GM19467 (cell line): Measurements from ENCODE around the gene SLC36A1.
A peak's percentile ranks its signal among the peaks of the same experiment; 100 is the strongest.
"Not testable (repeated sequence)": the region's sequence is repeated elsewhere in the genome, so short reads cannot be mapped to it uniquely, and the experiment has no call there.

Experiments
- ATAC-seq: cut with Tn5 transposase; IDR thresholded peaks from one replicate; pipeline ENCODE4 v1.9.1; 2021; ENCODE audit warnings: mild to moderate bottlenecking, moderate library complexity; ENCODE audit not compliant: unreplicated experiment

Gene SLC36A1

DNA sequence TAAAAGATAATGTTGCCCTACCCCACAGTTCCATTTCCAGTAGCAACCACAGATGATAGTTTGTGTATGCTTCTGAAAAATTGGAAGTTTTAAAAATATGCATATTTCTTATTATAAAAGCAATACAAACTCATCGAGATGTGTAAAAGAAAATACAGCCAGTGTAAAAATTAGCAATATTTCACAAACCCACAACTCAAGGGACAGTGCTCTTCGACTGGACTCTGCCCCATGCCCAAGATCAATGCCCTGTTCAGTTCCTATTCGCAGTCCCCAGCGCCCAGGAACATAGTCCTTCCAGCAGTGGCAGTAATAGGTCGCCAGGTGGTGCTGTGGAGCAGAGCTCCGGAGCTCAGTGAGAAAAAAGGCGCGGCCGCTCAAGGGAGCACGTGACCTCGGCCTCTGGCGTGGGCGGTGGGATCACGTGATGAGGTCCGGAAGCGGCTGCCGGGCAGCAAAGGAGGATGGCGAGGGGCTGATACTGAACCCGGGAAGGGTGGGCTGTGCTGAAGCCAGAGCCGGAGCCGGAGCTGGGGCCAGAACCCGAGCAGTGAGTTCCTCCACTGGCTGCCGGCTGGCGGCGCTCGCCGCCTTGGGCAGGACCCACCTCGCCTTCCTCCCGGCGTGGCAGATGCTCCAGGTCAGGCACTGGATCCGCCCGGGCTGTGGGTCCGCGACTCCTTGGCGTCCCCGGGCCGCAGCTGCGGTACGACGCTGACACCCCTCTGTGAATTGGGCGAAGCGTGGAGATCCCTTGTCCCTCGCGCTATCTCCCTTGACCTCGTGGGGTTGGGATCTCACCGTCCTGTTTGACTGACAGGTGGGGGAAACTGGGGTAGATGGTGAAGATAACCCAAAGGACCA is at the start of gene SLC36A1:
Gene SLC36A1, plus strand, starts transcription at position 430 of the 864 bp plus-strand sequence. CDS start 11,190 bp downstream, outside the sequence.
- ATAC-seq, result peak; percentile 91

DNA sequence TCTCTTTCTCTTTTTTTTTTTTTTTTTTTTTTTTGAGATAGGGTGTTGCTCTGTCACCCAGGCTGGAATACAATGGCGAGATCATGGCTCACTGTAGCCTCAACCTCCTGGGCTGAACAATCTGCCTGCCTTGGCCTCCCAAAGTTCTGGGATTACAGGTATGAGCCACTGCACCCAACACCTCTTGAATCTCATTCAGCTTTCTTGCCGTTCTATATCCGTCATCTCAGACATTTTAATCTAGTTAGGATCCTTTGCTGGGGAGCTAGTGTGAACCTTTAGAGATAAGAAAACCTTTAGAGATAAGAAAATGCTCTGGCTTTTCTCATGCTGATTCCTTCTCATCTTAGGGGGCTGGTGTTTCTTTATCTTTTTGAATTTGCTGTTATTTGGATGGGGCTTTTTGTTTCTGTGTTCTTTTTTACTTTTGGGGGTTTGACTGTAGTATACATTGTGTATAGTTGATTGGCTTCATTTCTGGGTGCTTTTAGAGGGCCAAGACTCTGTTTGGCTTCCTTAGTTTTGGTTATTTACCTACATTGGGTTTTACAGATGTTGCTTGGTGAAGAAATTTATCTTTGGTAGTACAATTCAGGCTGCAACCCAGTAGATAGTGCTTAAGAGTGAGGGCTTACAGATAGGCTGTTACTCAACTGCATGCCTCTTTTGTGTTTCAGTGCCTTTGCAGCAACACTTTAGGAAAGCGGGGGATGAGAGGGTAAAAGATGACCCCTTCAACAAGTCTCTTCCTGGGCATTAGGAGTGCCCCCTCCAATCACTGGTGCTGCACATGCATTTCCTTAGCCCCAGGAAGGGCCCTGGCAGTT is 41.9 kb upstream of the SLC36A1 start:
- no peak for ATAC-seq

DNA sequence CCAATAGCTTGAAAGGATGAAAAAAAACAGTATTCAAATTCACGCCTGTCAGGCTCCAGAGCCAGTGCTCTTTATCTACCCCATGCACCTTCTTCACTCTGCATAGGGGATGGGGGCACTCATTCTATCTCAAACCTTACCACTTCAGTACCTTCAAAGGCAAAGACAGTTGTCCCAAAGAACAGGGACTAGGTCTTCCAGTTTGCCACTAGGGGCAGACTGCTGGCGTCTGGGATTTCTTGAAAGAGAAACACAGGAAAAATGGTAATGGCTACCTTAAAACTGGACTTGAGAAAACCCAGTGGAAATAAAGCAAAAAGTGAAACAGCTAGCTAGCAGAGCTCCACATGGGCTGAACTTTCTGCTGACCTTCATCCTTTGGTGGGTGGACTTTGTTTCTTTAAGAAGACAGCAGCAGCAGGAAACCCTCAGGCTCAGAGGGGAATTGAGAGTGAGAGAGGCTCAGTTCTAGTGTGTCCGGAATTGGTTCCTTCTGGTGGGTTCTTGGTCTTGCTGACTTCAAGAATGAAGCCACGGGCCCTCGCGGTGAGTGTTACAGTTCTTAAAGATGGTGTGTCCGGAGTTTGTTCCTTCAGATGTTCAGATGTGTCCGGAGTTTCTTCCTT is 41.0 kb upstream of the SLC36A1 start:
- ATAC-seq, result no peak

DNA sequence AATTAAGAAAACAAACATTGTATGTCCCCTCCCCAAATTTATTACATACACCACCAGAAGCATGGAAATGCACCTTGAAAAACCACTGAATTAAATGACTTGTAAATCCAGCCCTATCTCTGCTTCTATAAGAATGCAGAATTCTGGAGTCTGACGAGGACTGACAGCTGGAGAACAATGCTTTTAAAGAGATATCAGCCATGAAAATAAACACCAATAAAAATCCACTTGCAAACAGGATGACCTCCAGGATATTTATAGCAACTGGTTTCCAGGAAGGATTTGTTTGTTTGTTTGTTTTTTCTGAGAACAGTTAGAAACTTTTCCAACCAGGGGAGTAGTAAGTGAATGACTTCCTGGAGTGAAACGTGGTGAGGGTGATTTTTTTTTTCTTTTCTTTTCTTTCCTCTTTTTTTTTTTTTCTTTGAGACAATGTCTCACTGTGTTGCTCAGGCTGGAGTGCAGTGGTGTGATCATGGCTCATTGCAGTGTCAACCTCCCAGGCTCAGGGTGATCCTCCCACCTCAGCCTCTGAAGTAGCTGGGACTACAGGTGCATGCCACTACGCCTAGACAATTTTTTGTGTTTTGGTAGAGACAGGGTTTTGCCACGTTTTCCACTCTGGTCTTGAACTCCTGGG is 38.7 kb upstream of the SLC36A1 start:
- ATAC-seq, result no peak

DNA sequence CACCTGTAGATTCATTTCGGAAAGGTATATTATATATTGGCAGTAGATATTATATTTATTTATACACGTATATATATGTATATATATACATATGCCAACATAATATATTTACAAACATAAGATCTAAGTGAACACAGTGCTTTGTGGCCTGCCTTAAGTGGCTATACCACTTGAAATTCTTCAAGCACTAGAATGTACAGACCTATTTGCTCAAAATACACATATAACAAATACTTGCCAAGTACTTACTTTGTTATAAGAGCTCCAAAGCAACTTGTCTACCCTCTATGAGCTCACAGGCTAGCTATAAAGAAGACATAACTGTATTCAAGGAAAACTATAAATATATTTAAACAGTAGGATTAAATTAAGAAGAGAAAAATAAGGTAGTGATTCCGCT is 33.6 kb upstream of the SLC36A1 start:
- ATAC-seq, result no peak

DNA sequence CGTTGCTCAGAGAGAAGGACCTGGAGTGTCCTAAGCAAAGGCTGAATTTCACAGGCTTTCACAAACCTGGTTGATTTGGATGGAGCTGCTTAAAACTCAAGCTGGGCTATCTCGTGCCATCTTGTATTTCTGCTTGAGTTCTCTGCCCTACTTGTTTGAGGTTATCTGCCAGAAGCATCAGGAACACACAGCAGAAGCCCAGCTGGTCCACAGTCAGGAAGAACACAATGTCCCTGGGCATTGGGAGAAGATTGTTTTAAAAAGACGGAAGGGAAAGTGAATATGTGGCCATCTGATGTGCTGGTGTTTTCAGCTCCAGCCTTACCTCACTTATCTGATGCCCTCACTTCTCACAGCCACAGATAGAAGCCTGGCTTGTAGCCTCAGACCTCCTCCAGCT is 32.9 kb upstream of the SLC36A1 start:
- no peak for ATAC-seq

DNA sequence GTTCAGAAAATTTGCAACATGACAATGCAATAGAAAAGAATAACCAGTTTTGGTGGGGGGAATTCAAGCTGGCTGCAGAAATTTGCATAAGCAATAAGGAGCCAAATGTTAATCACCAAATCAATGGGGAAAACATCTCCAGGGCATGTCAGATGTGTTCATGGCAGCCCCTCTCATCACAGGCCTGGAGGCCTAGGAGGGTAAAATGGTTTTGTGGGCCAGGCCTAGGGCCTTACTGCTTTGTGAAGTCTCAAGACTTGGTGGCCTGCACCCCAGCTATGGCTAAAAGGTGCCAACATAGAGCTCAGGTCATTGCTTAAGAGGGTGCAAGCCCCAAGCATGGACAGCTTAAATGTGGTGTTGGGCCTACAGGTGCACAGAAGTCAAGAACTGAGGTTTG is 29.7 kb upstream of the SLC36A1 start:
- no peak for ATAC-seq

DNA sequence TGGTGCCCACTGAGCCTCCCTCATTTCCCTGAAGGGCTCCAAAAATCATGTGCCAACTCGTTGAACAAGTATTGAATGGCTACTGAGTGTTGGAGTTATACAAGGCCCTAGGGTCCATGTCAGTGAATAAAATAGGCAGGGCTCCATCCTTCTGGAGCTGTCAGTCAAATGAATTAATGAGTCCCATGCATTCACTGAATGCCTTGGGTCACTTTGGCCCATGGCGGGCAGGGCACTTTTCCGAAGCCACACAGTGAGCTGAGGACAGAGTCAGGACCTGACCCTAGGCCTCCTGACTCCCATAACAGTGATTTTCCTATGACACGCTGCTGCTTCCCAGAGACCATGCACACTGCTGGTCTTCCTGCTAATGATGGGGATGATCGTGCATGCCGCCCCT is 27.3 kb upstream of the SLC36A1 start:
- ATAC-seq, result no peak

DNA sequence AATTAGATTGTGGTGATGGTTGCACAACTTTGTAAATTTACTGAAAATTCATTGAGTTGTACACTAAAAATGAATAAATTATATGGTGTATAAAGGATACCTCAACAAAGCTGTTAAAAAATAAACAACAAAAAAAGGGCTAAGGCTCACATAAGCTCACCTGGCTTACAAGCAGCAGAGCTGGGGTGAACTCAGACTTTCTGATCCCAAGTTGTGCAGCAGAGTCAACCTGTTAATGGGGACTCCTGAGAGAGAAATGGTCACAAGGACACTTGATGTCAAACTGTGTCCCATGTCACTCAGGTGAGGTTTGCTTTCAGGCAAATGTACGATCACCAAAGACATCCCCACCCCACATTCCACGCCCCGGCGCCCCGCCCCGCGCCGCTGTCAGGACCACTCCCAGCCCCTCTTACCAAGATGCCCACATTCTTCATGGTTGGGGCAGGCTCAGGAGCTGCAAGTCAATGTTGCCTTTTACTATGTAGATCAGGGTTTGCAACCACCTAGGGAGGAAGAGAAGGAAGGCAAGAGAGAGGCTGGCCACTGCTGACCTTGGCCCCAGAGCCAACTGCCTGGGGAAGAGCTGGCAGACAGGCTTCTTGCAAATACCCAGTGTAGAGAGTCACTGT is 22.4 kb upstream of the SLC36A1 start:
- no peak for ATAC-seq

DNA sequence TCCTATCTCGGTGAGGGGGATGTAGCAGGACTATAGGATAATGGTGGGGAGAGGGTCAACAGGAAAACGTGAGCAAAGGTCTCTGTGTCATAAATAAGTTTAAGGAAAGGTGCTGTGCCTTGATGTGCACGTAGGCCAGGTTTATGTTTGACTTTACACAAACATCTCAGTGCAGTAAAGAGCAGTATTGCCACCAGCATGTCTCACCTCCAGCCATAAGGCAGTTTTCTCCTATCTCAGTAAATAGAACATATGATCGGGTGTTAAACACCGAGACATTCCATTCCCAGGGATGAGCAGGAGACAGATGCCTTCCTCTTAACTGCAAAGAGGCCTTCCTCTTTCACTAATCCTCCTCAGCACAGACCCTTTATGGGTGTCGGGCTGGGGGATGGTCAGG is 21.1 kb upstream of the SLC36A1 start:
- not testable (repeated sequence) for ATAC-seq

DNA sequence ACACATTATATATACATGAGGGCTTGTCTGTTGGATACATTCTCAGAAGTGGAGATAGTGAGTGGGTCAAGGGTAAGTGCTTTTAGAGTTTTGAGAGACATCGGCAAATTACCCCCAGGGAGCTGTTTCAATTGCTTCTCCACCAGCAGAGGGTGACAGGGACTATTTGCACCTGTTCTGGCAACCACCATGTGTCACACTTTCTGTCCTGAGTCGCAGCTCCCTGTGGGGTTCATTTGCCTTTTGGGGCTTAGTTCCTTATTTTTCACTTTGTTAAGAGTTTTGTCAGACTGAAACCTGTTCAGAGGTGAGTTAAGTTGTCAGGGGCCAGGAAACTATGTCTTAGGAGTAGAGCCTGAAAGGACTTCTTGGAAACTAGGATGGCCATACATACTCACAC is 20.1 kb upstream of the SLC36A1 start:
- peak; percentile 98 for ATAC-seq

DNA sequence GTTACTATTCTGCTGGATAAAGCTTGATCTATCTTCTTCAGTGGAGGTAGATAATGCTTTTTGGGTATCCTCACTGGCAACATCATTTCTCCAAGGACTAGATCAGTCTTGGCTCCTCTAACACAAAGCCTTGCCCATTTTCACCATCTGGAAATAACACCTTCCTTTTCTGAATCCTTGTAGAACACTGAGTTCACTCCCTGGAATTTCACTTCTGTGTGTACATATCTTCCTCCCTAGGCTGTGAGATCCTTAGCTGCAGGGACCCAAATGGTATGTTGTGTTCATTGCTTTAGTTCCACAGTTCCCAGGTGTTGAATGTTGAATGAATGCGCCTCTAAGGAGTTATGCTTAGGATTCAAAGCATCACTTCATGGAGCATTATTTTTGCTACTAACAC is 16.7 kb upstream of the SLC36A1 start:
- no peak for ATAC-seq

DNA sequence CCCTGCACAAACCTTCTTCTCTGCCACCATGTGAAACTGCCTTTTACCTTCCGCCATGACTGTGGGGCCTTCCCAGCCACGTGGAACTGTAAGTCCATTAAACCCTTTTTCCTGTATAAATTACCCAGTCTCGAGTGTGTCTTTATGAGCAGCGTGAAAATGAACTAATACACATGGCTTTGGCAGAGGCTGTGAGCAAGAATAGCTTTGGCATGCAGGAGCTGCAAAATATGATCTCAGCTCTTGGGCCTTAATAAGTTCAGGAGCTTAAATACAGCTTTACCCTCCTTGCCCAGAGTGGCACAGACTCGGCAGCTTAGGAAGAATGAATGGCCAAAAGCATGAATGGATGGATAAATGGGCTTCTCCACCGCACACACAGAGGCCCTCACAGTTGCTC is 15.7 kb upstream of the SLC36A1 start:
- no peak for ATAC-seq

DNA sequence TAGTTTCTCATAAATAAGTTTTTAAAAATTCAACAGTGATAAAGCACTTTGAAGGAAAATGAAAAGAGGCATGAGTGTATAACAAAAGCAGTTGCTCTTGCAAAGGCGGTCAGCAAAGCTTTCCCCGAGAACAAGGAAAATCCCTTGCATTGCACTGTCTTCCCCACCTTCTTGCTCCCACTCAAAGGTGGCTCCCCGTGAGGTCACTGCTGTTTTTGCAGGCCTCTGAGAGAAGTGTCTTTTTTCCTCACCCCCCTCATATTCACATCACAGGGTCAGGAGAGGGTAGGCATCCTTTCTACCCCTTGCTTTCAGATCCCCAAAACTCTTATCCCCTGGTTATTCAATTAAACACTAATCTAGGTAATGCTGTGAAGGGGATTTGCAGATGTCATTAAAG is 15.2 kb upstream of the SLC36A1 start:
- no peak for ATAC-seq

DNA sequence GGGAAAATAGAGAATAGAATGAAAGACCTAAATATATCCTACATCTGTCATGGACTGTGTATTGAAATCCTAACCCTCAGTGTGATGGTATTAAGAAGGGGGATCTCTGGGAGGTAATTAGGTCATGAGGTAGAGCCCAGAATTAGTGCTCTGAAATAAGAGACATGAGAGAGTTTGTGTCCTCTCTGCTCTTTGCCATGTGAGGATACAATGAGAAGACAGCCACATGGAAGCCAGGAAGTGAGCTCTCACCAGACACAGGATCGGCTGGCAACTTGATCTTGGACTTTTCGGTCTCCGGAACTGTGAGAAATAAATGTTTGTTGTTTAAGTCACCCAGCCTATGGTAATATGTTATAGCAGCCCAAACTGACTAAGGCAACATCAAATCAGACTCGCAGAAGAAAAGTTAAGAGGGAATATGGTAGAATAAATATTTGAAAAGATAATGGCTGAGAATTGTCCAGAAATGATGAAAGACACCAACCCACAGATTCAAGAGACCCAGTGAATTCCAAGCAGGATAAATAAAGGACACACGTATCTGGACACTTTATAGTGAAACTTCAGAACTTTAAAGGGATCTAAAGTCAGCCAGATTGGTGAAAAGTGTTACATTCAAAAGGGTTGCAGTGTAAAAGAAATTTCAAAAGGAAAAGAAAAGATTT is 12.7 kb upstream of the SLC36A1 start:
- ATAC-seq, result no peak

DNA sequence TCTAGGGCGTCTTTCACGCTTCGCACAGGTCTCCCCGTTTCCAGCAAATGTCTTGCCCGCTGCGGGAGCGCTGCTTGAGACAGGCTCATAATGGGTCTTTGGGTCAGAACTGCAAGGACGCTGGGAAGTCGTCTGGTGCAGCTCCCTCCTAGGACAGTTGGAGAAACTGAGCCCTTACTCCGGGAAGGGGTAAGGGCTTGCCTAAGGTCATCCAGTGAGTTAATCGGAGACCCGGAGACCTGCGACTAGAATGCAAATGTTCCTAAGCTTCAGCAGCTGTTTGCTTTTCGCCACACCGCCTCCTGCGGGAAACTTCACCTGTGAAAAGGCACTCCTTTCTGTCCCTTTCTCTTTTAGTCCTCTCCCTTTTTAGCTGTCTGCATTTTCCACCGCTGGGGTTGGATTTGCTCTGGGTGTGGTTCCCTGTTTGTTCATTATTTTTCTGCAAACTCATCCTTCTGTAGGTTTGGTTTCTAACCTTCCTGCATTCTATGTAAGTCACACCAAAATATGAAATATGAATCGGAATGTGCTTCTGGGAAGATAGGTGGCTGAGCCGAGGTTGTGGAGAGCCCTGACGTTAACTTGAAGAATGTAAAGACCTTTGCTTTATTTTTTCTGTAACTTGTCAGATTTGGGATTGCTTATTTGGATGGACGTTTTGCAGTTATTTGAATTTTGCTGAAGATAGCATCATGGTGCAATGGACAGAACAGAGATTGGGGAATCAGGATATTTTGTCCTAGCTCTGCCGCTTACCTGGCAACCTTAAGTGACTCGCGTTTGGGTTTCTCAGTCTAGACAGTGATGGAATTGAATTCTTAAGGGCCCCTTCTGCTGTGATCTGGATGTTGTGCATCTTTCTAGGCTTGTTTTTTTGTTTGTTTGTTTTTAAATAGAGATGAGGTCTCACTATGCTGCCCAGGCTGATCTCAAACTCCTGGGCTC is 909 bp downstream of the SLC36A1 start:
- ATAC-seq, result no peak

DNA sequence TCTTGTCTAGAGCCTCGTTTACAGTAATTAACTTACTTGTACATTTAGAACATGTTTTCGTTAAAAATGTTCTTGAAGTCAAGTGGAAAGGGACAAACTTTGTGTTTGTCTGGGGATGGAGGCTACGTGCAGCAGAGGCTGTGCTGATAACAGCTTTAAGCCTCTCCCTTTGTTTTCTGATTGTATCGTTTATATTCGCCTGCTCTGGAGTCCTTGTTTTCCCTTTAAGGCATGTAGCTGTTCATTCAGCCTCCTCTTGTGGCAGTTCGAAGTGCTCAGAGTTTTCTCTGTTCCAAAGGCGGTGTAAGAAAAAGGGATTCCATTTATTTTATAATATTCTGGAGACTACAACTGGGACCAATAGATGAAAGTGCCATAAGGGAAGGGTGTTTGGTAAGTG is 1.9 kb downstream of the SLC36A1 start:
- ATAC-seq, result no peak

DNA sequence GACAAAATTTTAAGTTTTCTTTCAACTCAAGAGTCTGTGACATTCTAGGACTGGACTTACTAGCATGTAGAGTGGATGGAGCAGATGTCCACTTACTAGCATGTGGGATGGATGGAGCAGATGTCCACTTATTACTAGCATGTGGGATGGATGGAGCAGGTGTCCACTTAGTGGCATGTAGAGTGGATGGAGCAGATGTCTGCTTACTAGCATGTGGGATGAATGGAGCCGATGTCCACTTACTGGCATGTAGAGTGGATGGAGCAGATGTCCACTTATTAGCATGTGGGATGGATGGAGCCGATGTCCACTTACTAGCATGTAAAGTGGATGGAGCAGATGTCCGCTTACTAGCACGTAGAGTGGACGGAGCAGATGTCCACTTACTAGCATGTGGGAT is 2.4 kb downstream of the SLC36A1 start:
- ATAC-seq, result no peak

DNA sequence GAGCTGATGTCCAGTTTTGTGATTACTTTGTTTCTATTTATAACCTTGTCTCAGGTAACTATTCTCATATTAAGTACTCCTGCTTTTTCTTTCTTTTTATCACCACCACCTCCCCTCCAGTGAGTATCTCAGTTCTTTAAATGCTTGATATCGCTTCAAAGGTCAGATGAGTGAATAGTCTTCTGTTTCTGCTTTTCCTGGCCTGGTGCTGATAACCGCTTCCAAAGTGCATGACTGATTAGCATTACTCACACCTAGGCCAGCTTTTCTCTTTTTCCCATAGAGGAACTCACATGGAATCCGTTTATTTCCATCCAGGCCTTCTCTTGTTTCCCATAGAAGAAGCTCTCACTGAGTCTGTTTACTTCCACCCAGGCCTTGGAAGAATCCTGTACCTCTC is 3.2 kb downstream of the SLC36A1 start:
- ATAC-seq, result no peak
